Activated CD4-positive, alpha-beta T cell treated with anti-CD3 and anti-CD28 coated beads, Interleukin-2, amount 50 U/mL, for 24 hours (primary cell): ENCODE data around the gene PGF.
A peak's percentile ranks its signal among the peaks of the same experiment; 100 is the strongest.
"Not testable (repeated sequence)": the region's sequence is repeated elsewhere in the genome, so short reads cannot be mapped to it uniquely, and the experiment has no call there.

ENCODE experiments used
- DNase-seq, 2 donors: peaks; one replicate each; pipeline ENCODE4 v3.0.0-alpha.2; 2020; ENCODE audit warnings: low read depth in 1 of 2, low spot score in 1 of 2

PGF gene

GRCh38 chr14:74955229-74956026 is at the start of gene PGF:
Gene PGF (minus strand): TSS chr14:74955597. CDS start chr14:74955242, 355 bp downstream.
- no peak for DNase-seq

- no peak for DNase-seq
Observed at GRCh38 chr14:75003250-75004027, 48.0 kb upstream of the PGF start.

GRCh38 chr14:75002392-75003249 is 47.2 kb upstream of the PGF start, which contains the start of gene EIF2B2:
Gene EIF2B2 (plus strand): TSS chr14:75002921. CDS start chr14:75002991, 70 bp downstream.
- DNase-seq, result peak; percentile 98

- DNase-seq, result no peak
Observed at GRCh38 chr14:75001899-75002298, 46.5 kb upstream of the PGF start.

GRCh38 chr14:75001261-75001660 is 45.9 kb upstream of the PGF start:
- no peak for DNase-seq

GRCh38 chr14:74995781-74996180 is 40.4 kb upstream of the PGF start:
- DNase-seq, result not testable (repeated sequence)

GRCh38 chr14:74994182-74994581 is 38.8 kb upstream of the PGF start:
- not testable (repeated sequence) for DNase-seq

GRCh38 chr14:74988993-74989392 is 33.6 kb upstream of the PGF start:
- no peak for DNase-seq

- DNase-seq, result no peak
Observed at GRCh38 chr14:74988131-74988530, 32.7 kb upstream of the PGF start.

GRCh38 chr14:74985806-74986205 is 30.4 kb upstream of the PGF start:
- DNase-seq, result no peak

- no peak for DNase-seq
Observed at GRCh38 chr14:74985028-74985310, 29.6 kb upstream of the PGF start.

GRCh38 chr14:74984236-74985027 is 29.0 kb upstream of the PGF start:
- no peak for DNase-seq

- DNase-seq, result no peak
Observed at GRCh38 chr14:74983343-74983742, 27.9 kb upstream of the PGF start.

GRCh38 chr14:74982661-74983060 is 27.3 kb upstream of the PGF start:
- DNase-seq, result no peak

- no peak for DNase-seq
Observed at GRCh38 chr14:74981833-74982232, 26.4 kb upstream of the PGF start.

GRCh38 chr14:74981462-74981782 is 26.0 kb upstream of the PGF start:
- no peak for DNase-seq

GRCh38 chr14:74980731-74981461 is 25.5 kb upstream of the PGF start:
- no peak for DNase-seq

GRCh38 chr14:74980398-74980730 is 25.0 kb upstream of the PGF start:
- DNase-seq, result no peak

- no peak for DNase-seq
Observed at GRCh38 chr14:74979442-74980397, 24.3 kb upstream of the PGF start.
